RWPE1 (cell line): Measurements from ENCODE around the gene KDM3B.
"Not testable (repeated sequence)": the region's sequence is repeated elsewhere in the genome, so short reads cannot be mapped to it uniquely, and the experiment has no call there.

ENCODE experiments used
- CTCF ChIA-PET: fragments of 350-600 bp; sonication (Branson Sonifier 250); formaldehyde crosslinking; extraction: SDS; loops from one replicate; lab custom pipeline; 2021; lab: Yijun Ruan, JAX
- POLR2A ChIA-PET: fragments of 400-600 bp; formaldehyde crosslinking; extraction: SDS; loops from one replicate; lab custom pipeline; 2020; ENCODE audit warnings: antibody characterized with exemption; ENCODE audit not compliant: low non-redundant PET; lab: Yijun Ruan, JAX
- DNase-seq: peaks from one replicate; pipeline ENCODE4 v3.0.0; 2012; ENCODE audit warnings: low spot score
- H3K27ac ChIP-seq: fragments of 450-650 bp; 2 replicates; pipeline ENCODE4 v1.5.1; 2017
- CTCF ChIP-seq: fragments of 450-650 bp; conservative IDR thresholded peaks from 2 replicates; pipeline ENCODE4 v1.5.1; 2017; ENCODE audit warnings: low read depth, mild to moderate bottlenecking

KDM3B gene

GRCh38 chr5:138352071-138352721 lies at the start of gene KDM3B:
KDM3B (plus strand) TSS chr5:138352685; CDS start chr5:138352796, 111 bp downstream.
- peak within 1 kb of the TSS; percentile 92 for H3K27ac ChIP-seq
- POLR2A ChIA-PET: interaction anchor here (0.6 to 1.8 kb wide), 5 partner anchors 13 to 174 kb away, joined by 3 to 12 read pairs (median 6); partner anchors contain the start of genes CDC25C and FAM53C
- CTCF ChIA-PET: interaction anchor here (0.6 to 2.9 kb wide), 43 partner anchors 8 to 474 kb away, joined by 3 to 86 read pairs (median 4); partner anchors contain the start of genes CDC23, CDC25C, FAM53C and KIF20A
- TF ChIP-seq CTCF: peak; percentile 100
- peak; percentile 95 for DNase-seq

- TF ChIP-seq CTCF: no peak
- CTCF ChIA-PET: no interaction called here
- DNase-seq: peak; percentile 40
- no peak overlapping the region for H3K27ac ChIP-seq
- POLR2A ChIA-PET: no interaction called here
Measured at GRCh38 chr5:138303372-138303771, 49.1 kb upstream of the KDM3B start.

GRCh38 chr5:138305797-138306196 lies 46.7 kb upstream of the KDM3B start:
- no peak overlapping the region for H3K27ac ChIP-seq
- CTCF ChIA-PET: interaction anchor here (0.6 to 1.9 kb wide), 12 partner anchors 12 to 995 kb away, joined by 3 to 10 read pairs (median 4); partner anchors contain the start of gene KDM3B
- POLR2A ChIA-PET: no interaction called here
- no peak for TF ChIP-seq CTCF
- peak; percentile 41 for DNase-seq

GRCh38 chr5:138315751-138316278 lies 36.7 kb upstream of the KDM3B start:
- H3K27ac ChIP-seq: no peak overlapping the region
- CTCF ChIA-PET: interaction anchor here (0.6 to 0.7 kb wide), 3 partner anchors 36 to 939 kb away, joined by 3 to 5 read pairs (median 4); partner anchors contain the start of gene KDM3B
- POLR2A ChIA-PET: no interaction called here
- DNase-seq: no peak
- no peak for TF ChIP-seq CTCF

- ChIA-PET POLR2A (no interaction called here), CTCF (interaction anchor here (0.6 kb wide), 2 partner anchors 95 to 938 kb away, joined by 3 to 4 read pairs; no protein-coding TSS in a partner anchor)
- no peak overlapping the region for H3K27ac ChIP-seq
- TF ChIP-seq CTCF: no peak
- DNase-seq: no peak
Measured at GRCh38 chr5:138316355-138316754, 36.1 kb upstream of the KDM3B start.

- H3K27ac ChIP-seq, DNase-seq, POLR2A ChIA-PET: not testable (repeated sequence)
- CTCF ChIA-PET: interaction anchor here (0.6 kb wide), 1 partner anchor 13 kb away, joined by 8 read pairs; no protein-coding TSS in a partner anchor
Measured at GRCh38 chr5:138318211-138318610, 34.3 kb upstream of the KDM3B start.
